GM12872 (cell line): ENCODE results near the gene DZIP1L.

ENCODE experiments used
- TF ChIP-seq, protein P1 (sequence below): IDR thresholded peaks from 3 replicates; pipeline ENCODE4 v1.5.1; 2011; ENCODE audit warnings: low read depth, mild to moderate bottlenecking, low read length, moderate library complexity; ENCODE audit not compliant: insufficient read depth

Gene DZIP1L

DNA sequence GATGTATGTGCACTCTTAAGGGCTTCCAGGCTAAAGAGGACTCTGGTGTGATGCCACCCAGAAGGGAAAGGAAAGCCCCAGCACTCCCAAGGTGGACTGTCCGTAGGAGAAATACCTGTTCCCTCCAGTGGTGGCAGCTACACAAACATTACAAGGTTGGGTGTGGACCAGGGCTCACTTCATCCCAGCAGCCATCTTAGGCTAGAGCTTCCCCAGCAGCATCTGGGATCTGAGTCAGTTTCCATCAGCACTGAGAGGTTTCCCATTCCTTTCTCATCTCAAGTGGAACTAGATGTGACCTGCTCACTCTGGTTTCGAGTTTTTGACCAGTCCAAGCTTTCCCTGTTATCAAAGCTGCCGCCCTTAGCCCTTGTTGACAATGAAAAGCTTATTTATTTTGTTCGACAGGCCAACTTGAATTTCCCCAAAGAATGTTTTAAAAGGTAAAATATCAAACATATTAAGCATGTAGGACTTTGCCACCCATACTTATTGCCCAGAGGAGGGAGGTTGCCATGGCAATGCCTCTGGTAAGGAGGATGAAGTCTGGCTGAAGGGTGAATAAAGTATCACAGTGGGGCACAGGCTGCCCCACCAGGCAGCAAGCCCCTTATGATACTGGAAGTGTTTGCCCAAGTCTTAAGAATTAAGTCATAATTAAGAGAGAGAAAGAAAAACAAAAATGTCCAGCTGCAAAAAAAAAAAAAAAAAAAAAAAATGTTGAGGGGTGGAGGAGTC lies 76.5 kb downstream of the DZIP1L start:
- TF ChIP-seq, protein P1, sequence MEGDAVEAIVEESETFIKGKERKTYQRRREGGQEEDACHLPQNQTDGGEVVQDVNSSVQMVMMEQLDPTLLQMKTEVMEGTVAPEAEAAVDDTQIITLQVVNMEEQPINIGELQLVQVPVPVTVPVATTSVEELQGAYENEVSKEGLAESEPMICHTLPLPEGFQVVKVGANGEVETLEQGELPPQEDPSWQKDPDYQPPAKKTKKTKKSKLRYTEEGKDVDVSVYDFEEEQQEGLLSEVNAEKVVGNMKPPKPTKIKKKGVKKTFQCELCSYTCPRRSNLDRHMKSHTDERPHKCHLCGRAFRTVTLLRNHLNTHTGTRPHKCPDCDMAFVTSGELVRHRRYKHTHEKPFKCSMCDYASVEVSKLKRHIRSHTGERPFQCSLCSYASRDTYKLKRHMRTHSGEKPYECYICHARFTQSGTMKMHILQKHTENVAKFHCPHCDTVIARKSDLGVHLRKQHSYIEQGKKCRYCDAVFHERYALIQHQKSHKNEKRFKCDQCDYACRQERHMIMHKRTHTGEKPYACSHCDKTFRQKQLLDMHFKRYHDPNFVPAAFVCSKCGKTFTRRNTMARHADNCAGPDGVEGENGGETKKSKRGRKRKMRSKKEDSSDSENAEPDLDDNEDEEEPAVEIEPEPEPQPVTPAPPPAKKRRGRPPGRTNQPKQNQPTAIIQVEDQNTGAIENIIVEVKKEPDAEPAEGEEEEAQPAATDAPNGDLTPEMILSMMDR = no peak

DNA sequence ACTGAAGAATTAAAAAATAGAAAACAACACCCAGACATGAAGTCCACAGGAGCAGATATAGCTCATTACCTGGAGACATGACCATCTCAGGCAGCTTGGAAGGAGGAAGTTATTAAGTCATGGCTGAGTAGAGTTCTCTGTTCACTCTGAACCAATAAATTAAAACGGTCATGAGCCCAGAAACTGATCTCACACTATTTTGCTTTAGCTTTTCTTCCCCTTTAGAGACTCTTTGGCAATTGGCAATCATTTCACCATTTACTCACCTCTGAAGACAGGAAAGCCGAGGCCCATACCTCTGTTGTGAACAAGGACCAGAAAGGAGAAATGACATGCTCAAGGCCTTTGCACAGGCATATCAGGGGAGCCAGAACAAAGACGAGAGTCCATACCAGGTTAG lies 78.8 kb downstream of the DZIP1L start:
- TF ChIP-seq, protein P1 = no peak

DNA sequence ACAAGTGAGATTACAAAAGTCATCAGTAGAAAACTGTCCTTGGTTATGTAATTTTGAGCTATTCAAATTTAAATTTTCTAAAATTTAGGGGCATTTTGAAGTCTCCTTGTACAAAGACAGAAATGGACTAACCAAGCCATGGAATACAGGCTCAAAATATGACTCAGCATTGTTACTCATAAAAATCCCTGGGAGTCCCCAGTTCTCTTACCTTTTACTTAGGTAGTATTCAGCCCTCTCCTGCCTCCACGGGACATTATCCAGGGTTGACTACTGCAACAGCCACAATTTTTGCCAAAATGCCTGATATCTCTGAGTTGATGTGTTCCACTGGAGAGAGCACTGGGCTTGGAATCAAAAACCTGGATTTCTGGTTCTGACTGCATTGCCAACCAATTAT lies 80.5 kb downstream of the DZIP1L start:
- TF ChIP-seq, protein P1 = no peak

DNA sequence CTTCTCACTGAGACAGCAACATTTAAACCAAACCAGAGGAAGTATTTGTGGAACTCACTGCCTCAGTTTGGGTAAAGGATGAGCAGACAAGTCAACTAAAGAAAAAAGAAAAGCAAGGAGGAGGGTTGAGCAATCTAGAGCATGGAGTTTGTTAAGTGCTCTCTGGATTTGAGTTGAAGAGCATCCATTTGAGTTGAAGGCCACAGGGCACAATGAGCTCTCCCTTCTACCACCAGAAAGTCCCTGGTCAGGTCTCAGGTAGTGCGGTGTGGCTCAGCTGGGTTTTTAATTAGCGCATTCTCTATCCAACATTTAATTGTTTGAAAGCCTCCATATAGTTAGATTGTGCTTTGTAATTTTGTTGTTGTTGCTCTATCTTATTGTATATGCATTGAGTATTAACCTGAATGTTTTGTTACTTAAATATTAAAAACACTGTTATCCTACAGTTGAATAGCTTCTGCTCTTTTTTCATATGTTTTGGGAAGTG lies 82.2 kb downstream of the DZIP1L start:
- TF ChIP-seq, protein P1 = no peak

DNA sequence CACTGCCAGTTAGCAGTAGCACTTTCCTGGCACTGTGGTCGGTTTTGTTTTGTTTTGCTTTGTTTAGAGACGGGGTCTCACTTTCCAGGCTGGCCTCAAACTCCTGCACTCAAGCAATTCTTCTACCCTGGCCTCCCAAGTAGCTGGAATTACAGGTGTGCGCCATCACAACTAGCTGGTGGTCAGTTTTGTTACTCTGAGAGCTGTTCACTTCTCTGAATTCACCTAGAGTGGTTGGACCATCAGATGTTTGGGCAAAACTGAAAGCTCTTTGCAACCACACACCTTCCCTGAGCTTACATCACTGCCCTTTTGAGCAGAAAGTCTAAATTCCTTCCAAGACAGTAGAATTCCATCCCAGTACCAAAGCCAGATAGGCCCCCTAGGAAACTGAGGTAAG lies 82.8 kb downstream of the DZIP1L start:
- TF ChIP-seq, protein P1 = no peak

DNA sequence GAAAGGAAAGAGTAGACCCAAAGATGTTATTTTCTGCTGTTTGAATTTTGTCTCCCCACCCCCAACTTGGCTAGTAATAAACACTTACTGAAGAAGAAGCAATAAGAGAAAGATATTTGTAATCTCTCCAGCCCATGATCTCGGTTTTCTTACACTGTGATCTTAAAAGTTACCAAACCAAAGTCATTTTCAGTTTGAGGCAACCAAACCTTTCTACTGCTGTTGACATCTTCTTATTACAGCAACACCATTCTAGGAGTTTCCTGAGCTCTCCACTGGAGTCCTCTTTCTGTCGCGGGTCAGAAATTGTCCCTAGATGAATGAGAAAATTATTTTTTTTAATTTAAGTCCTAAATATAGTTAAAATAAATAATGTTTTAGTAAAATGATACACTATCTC lies 83.9 kb downstream of the DZIP1L start:
- TF ChIP-seq, protein P1 = no peak

DNA sequence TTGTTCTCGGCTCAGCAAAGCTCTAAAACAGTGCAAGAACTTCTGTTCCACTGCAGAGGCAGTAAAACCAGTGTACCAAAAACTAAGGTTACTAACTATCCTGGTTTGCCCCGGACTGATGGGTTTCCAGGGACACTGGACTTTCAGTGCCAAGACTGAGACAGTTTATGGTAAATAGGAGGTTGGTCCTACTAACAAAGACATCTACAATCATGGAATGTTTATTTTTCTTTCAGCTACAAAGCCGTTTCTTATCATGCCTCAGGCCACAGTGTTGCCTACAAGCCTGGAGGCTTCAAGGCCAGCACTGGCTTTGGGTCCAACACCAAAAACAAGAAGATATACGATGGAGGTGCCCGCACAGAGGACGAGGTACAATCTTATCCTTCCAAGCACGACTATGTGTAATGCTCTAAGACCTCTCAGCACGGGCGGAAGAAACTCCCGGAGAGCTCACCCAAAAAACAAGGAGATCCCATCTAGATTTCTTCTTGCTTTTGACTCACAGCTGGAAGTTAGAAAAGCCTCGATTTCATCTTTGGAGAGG lies 84.6 kb downstream of the DZIP1L start:
- TF ChIP-seq, protein P1 = no peak
